ENCODE results near the gene FKBP15.
A peak's percentile ranks its signal among the peaks of the same experiment; 100 is the strongest.

Gene FKBP15

GRCh38 chr9:113183956-113184488 lies 37.1 kb downstream of the FKBP15 start:
- DNase-seq (ENCODE audit: low read depth in 2 of 2), result no peak

- no peak for DNase-seq (ENCODE audit: low read depth in 2 of 2)
These were observed 39.9 kb downstream of the FKBP15 start for GRCh38 chr9:113181165-113181564.

DNA sequence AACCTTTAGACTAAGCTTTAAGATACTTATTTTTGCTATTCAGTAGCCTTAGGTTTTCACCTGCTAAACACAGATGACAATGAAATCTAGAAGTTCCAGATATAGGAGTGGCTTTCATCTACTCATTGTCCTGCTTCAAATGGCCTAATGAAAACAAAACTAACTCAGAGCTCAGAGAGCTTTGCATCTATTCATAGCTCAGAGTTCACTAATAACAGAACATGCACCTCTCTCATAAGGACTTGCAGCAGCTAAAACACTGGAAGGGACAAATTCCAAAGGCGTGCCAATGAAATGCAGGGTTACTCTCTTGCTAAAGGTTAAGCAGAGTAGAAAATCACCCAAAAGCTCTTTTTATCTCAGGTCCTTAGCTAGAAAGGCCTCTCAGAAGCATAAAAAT lies 41.2 kb downstream of the FKBP15 start:
- no peak for DNase-seq (ENCODE audit: low read depth in 2 of 2)

GRCh38 chr9:113178087-113178486 lies 43.0 kb downstream of the FKBP15 start:
- DNase-seq (ENCODE audit: low read depth in 2 of 2), result no peak

DNA sequence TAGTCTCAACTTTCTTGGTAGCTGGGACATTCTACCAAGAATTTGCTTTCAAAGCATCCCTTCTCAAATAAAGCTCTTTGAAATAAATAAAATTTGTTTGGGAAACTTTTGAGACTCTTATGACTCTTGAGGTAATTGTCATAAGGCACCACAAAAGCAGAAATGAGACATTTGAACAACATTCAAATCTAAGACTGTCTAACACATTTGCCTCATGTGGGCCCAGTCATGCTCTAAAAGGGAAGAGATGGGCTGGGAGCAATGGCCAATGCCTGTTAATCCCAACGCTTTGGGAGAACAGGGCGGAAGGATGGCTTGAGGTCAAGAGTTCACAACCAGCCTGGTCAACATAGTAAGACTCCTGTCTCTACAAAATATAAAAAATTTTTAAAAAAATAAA lies 43.8 kb downstream of the FKBP15 start:
- no peak for DNase-seq (ENCODE audit: low read depth in 2 of 2)

DNA sequence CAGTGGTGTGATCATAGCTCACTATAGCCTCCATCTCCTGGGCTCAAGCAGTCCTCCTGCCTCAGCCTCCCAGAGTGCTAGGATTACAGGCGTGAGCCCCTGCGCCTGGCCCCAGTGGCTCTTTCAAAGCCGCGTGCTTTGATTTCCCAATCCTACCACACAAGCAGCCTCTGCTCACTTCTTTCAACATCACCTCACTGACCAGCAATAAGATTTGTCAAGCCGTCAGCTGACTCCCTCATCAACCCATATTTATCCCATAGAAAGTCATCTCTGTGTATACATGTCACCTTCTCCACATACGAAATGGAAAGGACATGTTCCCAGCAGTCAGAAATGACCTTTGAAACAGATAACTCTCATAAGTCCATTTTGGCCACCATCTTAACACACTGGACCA lies 44.3 kb downstream of the FKBP15 start:
- DNase-seq (ENCODE audit: low read depth in 2 of 2), result no peak

DNA sequence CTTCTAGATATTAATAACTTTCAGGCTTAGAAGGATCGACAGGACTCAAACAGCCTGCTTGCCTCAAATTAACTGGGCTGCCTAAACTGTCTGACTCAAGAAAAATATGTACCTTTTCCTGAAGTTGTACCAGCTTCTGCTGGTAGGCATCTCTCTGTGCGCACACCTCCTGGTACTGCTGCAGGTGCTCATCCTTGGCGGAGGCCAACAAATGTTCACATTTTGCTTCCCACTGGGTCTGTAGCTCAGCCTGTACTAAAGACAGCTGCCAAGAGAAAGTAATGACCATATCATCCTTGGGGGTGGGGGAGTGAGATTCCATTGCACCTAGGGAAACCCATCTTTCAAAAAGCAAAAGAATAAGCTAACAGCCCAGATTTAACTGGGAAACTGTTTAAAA lies 47.7 kb downstream of the FKBP15 start:
- no peak for DNase-seq (ENCODE audit: low read depth in 2 of 2)

DNA sequence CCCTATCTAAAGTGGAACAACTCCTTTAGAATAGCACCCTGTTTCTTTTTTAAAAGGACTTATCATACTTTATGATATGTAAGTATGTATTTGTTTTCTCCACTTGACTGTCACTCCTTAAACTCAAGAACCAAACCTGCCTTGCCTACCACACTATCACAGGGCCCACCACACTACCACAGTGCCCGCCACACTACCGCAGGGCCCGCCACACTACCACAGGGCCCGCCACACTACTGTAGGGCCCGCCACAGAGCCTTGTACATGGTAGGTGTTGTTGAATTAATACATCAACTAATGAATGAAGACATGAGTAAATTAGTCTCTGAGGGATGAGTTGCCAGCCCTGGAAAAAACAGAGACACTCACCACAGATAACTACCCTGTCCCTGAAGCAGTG lies 52.3 kb downstream of the FKBP15 start:
- DNase-seq (ENCODE audit: low read depth in 2 of 2), result no peak

- no peak for DNase-seq (ENCODE audit: low read depth in 2 of 2)
These were observed 55.0 kb downstream of the FKBP15 start for GRCh38 chr9:113166039-113166438.

- no peak for DNase-seq (ENCODE audit: low read depth in 2 of 2)
These were observed 56.4 kb downstream of the FKBP15 start for GRCh38 chr9:113164536-113165300.

GRCh38 chr9:113163001-113163400 lies 58.1 kb downstream of the FKBP15 start:
- no peak for DNase-seq (ENCODE audit: low read depth in 2 of 2)

DNA sequence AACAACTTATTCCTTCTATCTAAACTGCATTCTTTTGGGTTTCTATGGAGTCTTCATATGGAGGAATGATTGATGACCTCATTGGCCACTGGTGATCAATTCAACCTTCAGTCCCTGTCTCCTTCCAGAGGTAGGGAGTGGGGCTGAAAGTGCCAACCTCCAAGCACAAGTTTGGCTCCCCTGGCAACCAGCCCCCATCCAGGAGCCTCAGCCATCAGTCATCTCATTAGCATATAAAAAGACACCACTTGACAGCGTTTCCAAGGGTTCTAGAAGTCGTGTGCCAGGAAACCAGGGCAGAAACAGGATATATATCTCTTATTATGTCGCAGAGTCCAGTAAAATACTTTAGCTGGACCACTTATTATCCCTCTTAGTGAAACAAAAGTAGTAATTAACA lies 60.5 kb downstream of the FKBP15 start:
- DNase-seq (ENCODE audit: low read depth in 2 of 2), result no peak

DNA sequence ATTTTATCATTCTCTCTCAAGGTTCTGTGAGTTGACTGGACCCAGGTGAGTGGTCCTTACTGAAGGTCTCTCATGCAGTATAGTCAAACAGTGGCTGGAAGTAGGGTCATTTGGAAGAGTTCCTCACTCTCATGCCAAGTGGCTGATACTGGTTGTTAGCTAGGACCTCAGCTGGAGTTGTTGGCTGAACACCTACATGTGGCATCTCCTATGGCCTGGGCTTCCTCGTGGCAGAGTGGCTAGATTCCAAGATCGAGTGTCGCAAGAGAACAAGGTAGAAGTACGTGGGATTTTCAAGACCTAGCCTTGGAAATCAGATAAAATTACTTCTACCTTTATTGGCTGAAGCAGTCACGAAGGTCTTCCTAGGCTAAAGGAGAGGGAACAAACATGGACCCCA lies 62.6 kb downstream of the FKBP15 start:
- DNase-seq (ENCODE audit: low read depth in 2 of 2), result no peak

- no peak for DNase-seq (ENCODE audit: low read depth in 2 of 2)
These were observed 64.2 kb downstream of the FKBP15 start for GRCh38 chr9:113156880-113157279.

GRCh38 chr9:113155911-113156588 lies 65.0 kb downstream of the FKBP15 start:
- DNase-seq (ENCODE audit: low read depth in 2 of 2), result peak in 1 of 2 donors; percentile 31

- DNase-seq (ENCODE audit: low read depth in 2 of 2), result no peak
These were observed 66.1 kb downstream of the FKBP15 start for GRCh38 chr9:113154946-113155345.

GRCh38 chr9:113154471-113154870 lies 66.6 kb downstream of the FKBP15 start:
- DNase-seq (ENCODE audit: low read depth in 2 of 2), result no peak

GRCh38 chr9:113153599-113153998 lies 67.5 kb downstream of the FKBP15 start:
- DNase-seq (ENCODE audit: low read depth in 2 of 2), result no peak

DNA sequence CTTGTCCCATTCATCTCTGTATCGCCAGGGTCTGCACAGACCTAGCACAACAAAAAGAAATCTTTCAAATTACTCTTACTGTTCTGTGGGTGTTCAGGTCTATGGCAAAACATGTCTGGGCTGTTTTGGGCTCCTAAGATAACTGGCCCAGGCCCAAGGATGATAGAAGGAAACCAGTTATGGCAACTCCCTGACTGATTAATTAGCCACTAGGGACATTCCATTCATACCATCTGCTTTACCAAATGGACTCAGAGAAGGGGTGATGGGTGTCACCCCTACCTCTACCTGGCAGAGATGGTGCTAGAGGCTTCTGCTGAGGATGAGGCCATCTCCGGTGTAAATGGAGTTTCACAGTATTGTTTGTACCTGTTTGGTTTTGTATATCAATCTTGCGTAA lies 68.4 kb downstream of the FKBP15 start:
- no peak for DNase-seq (ENCODE audit: low read depth in 2 of 2)

- DNase-seq (ENCODE audit: low read depth in 2 of 2), result no peak
These were observed 69.1 kb downstream of the FKBP15 start for GRCh38 chr9:113151696-113152630.

GRCh38 chr9:113150670-113151611 lies 70.1 kb downstream of the FKBP15 start, which contains the start of gene SLC31A2:
Gene SLC31A2 (plus strand): TSS chr9:113151007. CDS start chr9:113151075, 68 bp downstream.
- DNase-seq (ENCODE audit: low read depth in 2 of 2), result peak; percentile 68 to 71
